ENCODE data around the gene MAB21L4. TPM values are rescaled to one million over a fixed set of nuclear protein-coding genes. Genes with fewer than 3 reads are reported as not detected.

MAB21L4 gene
- total and polyA plus RNA-seq, 11 donors, result 0.10 to 0.75 TPM; not detected in 9

- H3K27ac ChIP-seq, result peak overlapping the region in 6 of 12 donors; percentile 49 to 87 (median 76)
- 71 to 84% (median 81%) methylated on average over 16 to 23 of the region's 23 CpGs for WGBS, 4 donors
- intact Hi-C loops (cut with DNase I), result no loop called here
These were observed 1.1 kb upstream of the MAB21L4 start for GRCh38 chr2:240896871-240897692.

GRCh38 chr2:240896394-240896793 lies 438 bp upstream of the MAB21L4 start:
- no peaks in the 10 kb centered on the region for H3K27me3 ChIP-seq
- 74 to 77% (median 76%) methylated on average over 3 to 7 of the region's 7 CpGs for WGBS, 4 donors
- H3K36me3 ChIP-seq, result no peaks in the 10 kb centered on the region
- DNase-seq, result peak in 2 of 5 donors; percentile 18 to 40
- H3K4me1 ChIP-seq, result peaks cover 0 to 26% (median 18%) of the 10 kb centered on the region in 12 donors
- no peak overlapping the region for H3K27ac ChIP-seq
- TF ChIP-seq POLR2A (IDR thresholded peaks at IDR 0.05) (no peak), CTCF (IDR thresholded peaks at IDR 0.05) (no peak)
- H3K4me3 ChIP-seq, result no peak overlapping the region
- intact Hi-C loops (cut with DNase I), result no loop called here
- H3K9me3 ChIP-seq, result peaks cover 0 to 7% (median 0%) of the 10 kb centered on the region in 12 donors
- no peak for ATAC-seq

More at GRCh38 chr2:240896871-240897692, 1.1 kb upstream of the MAB21L4 start:
- TF ChIP-seq POLR2A (IDR thresholded peaks at IDR 0.05), result no peak
- Histone ChIP-seq H3K9me3 (peaks cover 0 to 8% (median 0%) of the 10 kb centered on the region in 12 donors), H3K27me3 (no peaks in the 10 kb centered on the region), H3K4me1 (peaks cover 0 to 26% (median 18%) of the 10 kb centered on the region in 12 donors), H3K36me3 (no peaks in the 10 kb centered on the region), H3K4me3 (no peak overlapping the region)
- peak in 2 of 5 donors; percentile 14 to 50 for DNase-seq
- ATAC-seq, result no peak

- DNase-seq (no peak), ATAC-seq (no peak)
- H3K4me1 ChIP-seq, result peaks cover 0 to 26% (median 18%) of the 10 kb centered on the region in 12 donors
- no peak overlapping the region for H3K27ac ChIP-seq
- 88 to 90% (median 89%) methylated on average over 19 to 28 of the region's 28 CpGs for WGBS, 4 donors
- no peaks in the 10 kb centered on the region for H3K36me3 ChIP-seq
- intact Hi-C loops (cut with DNase I), result no loop called here
- no peak for TF ChIP-seq CTCF (IDR thresholded peaks at IDR 0.05)
- no peak for TF ChIP-seq POLR2A (IDR thresholded peaks at IDR 0.05)
- H3K9me3 ChIP-seq, result no peaks in the 10 kb centered on the region
- no peaks in the 10 kb centered on the region for H3K27me3 ChIP-seq
- H3K4me3 ChIP-seq, result no peak overlapping the region
These were observed 959 bp downstream of the MAB21L4 start for GRCh38 chr2:240894836-240895558.

GRCh38 chr2:240894006-240894405 lies 1.9 kb downstream of the MAB21L4 start:
- 82 to 92% (median 85%) methylated on average over 9 of the region's 9 CpGs; no CpG with 5 or more reads in 1 of the 4 donors for WGBS, 4 donors
- DNase-seq, result no peak

More at GRCh38 chr2:240894006-240894405, 1.9 kb downstream of the MAB21L4 start:
- no peak for ATAC-seq
- Histone ChIP-seq H3K9me3 (no peaks in the 10 kb centered on the region), H3K4me3 (no peak overlapping the region), H3K27me3 (no peaks in the 10 kb centered on the region), H3K4me1 (peaks cover 0 to 20% (median 13%) of the 10 kb centered on the region in 12 donors), H3K36me3 (no peaks in the 10 kb centered on the region), H3K27ac (no peak overlapping the region)
- intact Hi-C loops (cut with DNase I), result no loop called here
- TF ChIP-seq CTCF (IDR thresholded peaks at IDR 0.05), result no peak
- TF ChIP-seq POLR2A (IDR thresholded peaks at IDR 0.05), result no peak
